Stomach (tissue), 9 donors: ENCODE data around the gene SEMA4B. TPM values are rescaled to one million over a fixed set of nuclear protein-coding genes. Genes with fewer than 3 reads are reported as not detected.

ENCODE experiments used
- DNase-seq, 2 donors: peaks; one replicate each; pipeline versions ENCODE4 v3.0.0 to v3.0.0-alpha.2; 2013 to 2019
- H3K27ac ChIP-seq, 5 donors: fragments of 200-600 bp in 4 of 5; sonication (generic) in 4 of 5; one replicate each; pipeline ENCODE4 v1.5.1; 2013 to 2019; ENCODE audit warnings: mild to moderate bottlenecking in 1 of 5, moderate library complexity in 1 of 5
- H3K27me3 ChIP-seq, 3 donors: fragments of 200-600 bp; sonication (generic); one replicate each; pipeline ENCODE4 v1.5.1; 2017 to 2019; ENCODE audit warnings: mixed run types in 1 of 3
- H3K36me3 ChIP-seq, 4 donors: fragments of 200-600 bp; sonication (generic); 1 replicate in 3 of 4; 2 replicates in 1 of 4; pipeline ENCODE4 v1.5.1; 2016 to 2019
- H3K4me1 ChIP-seq, 4 donors: fragments of 200-600 bp; sonication (generic); one replicate each; pipeline ENCODE4 v1.5.1; 2016 to 2019
- H3K4me3 ChIP-seq, 4 donors: fragments of 200-600 bp; sonication (generic) in 3 of 4; one replicate each; pipeline ENCODE4 v1.5.1; 2016 to 2019; ENCODE audit warnings: mild to moderate bottlenecking in 1 of 4
- H3K9me3 ChIP-seq, 4 donors: fragments of 200-600 bp; sonication (generic); one replicate each; pipeline ENCODE4 v1.5.1; 2016 to 2019
- EP300 ChIP-seq: sonication (generic); formaldehyde crosslinking; IDR thresholded peaks from one replicate; pipeline ENCODE4 v1.6.1; 2017; ENCODE audit warnings: antibody characterized with exemption
- POLR2A ChIP-seq, 4 donors: fragments of 450-650 bp; IDR thresholded peaks; one replicate each; pipeline ENCODE4 v1.6.1; 2016; ENCODE audit warnings: antibody characterized with exemption in 4 of 4, control low read depth in 2 of 4, mild to moderate bottlenecking in 1 of 4, moderate library complexity in 1 of 4
- POLR2AphosphoS5 ChIP-seq, 3 donors: sonication (generic); formaldehyde crosslinking; IDR thresholded peaks; one replicate each; pipeline ENCODE4 v1.6.1; 2016; ENCODE audit warnings: antibody characterized with exemption in 3 of 3
- WGBS, 5 donors: extraction: QIAGEN DNeasy Blood & Tissue Kit in 3 of 5; methylation state at CpG; one replicate each; pipeline versions ENCODE4 v1.1.5 to v1.1.7; 2013 to 2018; 5-methylcytosine and 5-hydroxymethylcytosine counted together
- intact Hi-C: fragments of 100-400 bp; cut with DNase I; formaldehyde crosslinking; loops from one replicate; pipeline ENCODE4 v1.15.1; 2023; ENCODE audit warnings: low total_unique reads
- polyA plus RNA-seq, 3 donors: library from polyadenylated mRNA; stranded (reverse); fragments of 200-250 nt; gene quantifications; one replicate each; pipeline ENCODE4 v1.2.3, GENCODE V29; 2013
- total RNA-seq, 5 donors: library from RNA; depleted of rRNA; stranded (reverse); fragments of >200 nt; gene quantifications; one replicate each; pipeline versions ENCODE4 v1.1.0 to v1.2.3, GENCODE V29; 2014 to 2016
- TF ChIP-seq, protein P1 (sequence below), 7 experiments: fragments of 450-650 bp in 4 of 7; fragments of 200-600 bp in 3 of 7; sonication (generic) in 3 of 7; IDR thresholded peaks; one replicate each; pipeline ENCODE4 v1.5.1; 2016 to 2019; ENCODE audit warnings: antibody characterized with exemption in 7 of 7, control low read depth in 2 of 7, mild to moderate bottlenecking in 1 of 7
- donor health status: healthy with polysubstance abuse.
- donor health status: Bipolar disorder and iron deficiency.
- donor health status: healthy.

The SEMA4B gene
- total and polyA plus RNA-seq, 8 donors = 11.3 to 199 (median 53.2) TPM

DNA sequence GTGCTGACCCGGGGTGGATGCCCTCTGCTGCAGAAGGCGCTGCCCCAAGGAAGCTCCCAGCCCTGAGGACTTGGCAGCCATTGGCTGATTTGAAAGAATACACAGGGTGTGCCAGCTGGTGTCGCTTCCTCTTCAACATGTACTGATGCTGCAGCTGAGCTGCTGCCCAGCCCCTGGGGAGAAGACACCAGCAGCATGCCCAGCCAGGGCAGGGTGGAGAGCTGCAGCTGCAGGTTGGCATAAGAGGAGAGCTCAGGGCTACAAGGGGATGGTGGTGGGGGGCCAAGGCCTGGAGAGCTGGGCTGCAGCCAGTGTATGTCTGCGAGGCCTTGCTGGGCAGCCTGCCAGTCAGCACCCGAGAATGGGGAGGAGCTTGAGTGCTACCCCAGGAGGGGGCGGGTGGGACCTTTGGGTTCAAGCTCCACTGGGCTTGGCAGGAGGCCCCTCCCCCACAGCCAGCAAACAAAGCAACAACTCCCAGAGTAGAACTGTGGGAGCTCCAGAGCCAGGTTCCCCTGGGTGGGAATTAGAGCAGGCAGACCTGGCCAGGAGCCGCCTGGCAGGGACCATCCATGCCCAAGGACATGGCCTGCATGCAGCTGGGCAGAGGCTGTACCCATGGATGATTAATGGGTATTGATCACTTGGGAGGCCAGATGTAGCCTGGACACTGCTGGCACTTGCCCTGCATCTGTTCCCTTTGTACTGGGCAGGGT, 9.2 kb upstream of the SEMA4B start:
- Histone ChIP-seq H3K9me3 (no peaks in the 10 kb centered on the region), H3K36me3 (peaks cover 0 to 5% (median 0%) of the 10 kb centered on the region in 4 donors), H3K27ac (peak overlapping the region; percentile 72 to 82 (median 80)), H3K27me3 (no peaks in the 10 kb centered on the region), H3K4me3 (no peak overlapping the region), H3K4me1 (peaks cover 38 to 73% (median 59%) of the 10 kb centered on the region in 4 donors)
- intact Hi-C loops = no loop called here
- 8 to 24% (median 13%) methylated on average over 6 to 7 of the region's 7 CpGs for WGBS, 5 donors
- peak; percentile 85 to 95 for DNase-seq
- TF ChIP-seq, protein P1, sequence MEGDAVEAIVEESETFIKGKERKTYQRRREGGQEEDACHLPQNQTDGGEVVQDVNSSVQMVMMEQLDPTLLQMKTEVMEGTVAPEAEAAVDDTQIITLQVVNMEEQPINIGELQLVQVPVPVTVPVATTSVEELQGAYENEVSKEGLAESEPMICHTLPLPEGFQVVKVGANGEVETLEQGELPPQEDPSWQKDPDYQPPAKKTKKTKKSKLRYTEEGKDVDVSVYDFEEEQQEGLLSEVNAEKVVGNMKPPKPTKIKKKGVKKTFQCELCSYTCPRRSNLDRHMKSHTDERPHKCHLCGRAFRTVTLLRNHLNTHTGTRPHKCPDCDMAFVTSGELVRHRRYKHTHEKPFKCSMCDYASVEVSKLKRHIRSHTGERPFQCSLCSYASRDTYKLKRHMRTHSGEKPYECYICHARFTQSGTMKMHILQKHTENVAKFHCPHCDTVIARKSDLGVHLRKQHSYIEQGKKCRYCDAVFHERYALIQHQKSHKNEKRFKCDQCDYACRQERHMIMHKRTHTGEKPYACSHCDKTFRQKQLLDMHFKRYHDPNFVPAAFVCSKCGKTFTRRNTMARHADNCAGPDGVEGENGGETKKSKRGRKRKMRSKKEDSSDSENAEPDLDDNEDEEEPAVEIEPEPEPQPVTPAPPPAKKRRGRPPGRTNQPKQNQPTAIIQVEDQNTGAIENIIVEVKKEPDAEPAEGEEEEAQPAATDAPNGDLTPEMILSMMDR (IDR thresholded peaks at IDR 0.05) = no peak
- no peak for TF ChIP-seq EP300
- TF ChIP-seq POLR2A (IDR thresholded peaks at IDR 0.05) = no peak
- TF ChIP-seq POLR2AphosphoS5 (IDR thresholded peaks at IDR 0.05) = peak in 1 of 3 donors; percentile 38

DNA sequence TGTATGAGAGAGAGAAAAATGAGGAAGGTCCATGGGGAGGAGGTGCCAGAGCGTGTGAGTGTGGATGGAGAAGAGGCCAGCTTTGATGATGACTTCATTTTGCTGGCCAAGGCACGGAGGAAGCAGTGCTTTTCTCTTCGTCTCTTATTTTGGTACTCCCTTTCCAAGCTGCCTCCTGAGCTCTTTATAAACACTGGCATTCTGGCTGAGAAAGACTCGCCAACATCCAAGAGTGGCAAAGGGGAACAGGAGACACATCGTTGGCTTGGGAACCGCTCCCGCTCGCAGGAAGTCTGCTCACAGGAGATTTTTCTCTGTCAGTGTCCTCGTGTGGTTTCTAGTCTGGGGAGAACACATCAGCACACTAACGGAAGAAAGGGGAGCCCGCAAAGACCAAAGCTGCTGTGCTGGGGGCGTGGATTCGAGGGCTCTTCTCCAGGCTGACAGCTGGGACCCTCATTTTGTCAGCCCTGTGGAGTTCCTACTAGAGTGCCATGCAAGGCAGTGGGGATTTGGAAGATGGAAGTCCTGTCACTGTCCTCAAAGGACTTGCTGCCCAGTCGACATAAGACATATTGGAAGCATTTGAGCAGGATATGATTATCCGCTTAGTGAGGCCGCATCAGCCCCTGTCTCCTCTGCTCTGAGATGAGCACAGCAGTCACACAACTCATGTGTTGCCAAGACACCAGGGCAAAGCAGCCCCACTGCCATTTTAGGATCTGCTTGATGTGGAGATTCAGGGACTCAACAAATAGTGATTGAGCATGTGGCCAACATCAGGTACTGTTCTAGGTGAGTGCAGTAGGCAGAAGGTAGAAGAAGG, 8.0 kb upstream of the SEMA4B start:
- peaks cover 0 to 5% (median 0%) of the 10 kb centered on the region in 4 donors for H3K36me3 ChIP-seq
- no peaks in the 10 kb centered on the region for H3K9me3 ChIP-seq
- WGBS, 5 donors = 62 to 70% (median 65%) methylated on average over 16 of the region's 16 CpGs
- peak in 1 of 2 donors; percentile 55 for DNase-seq
- peaks cover 34 to 64% (median 49%) of the 10 kb centered on the region in 4 donors for H3K4me1 ChIP-seq
- H3K4me3 ChIP-seq = no peak overlapping the region
- TF ChIP-seq POLR2A (IDR thresholded peaks at IDR 0.05) (no peak), POLR2AphosphoS5 (IDR thresholded peaks at IDR 0.05) (peak in 1 of 3 donors; percentile 82)
- peak overlapping the region; percentile 26 to 80 (median 79) for H3K27ac ChIP-seq
- intact Hi-C loops = no loop called here
- H3K27me3 ChIP-seq = no peaks in the 10 kb centered on the region

DNA sequence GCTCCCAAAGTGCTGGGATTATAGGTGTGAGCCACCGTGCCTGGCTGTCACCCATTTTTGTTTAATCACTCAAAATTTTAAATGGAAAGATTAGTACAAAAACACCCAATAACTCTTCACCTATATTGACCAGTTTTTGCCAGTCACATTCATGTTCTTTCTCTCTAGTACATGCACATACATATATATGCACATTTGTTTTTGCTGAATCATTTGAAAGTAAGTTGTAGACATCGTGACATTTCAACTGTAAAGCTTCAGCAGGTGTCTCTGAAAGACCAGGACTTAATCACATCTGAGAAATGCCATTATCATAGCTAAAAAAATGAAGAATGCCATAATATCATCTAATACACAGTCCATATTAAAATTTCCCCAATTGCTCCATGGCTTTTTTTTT, 6.5 kb upstream of the SEMA4B start:
- H3K27ac ChIP-seq = peak overlapping the region in 1 of 5 donors; percentile 79
- intact Hi-C loops = no loop called here
- H3K9me3 ChIP-seq = no peaks in the 10 kb centered on the region
- H3K36me3 ChIP-seq = peaks cover 0 to 5% (median 0%) of the 10 kb centered on the region in 4 donors
- H3K27me3 ChIP-seq = no peaks in the 10 kb centered on the region
- no peak overlapping the region for H3K4me3 ChIP-seq
- peaks cover 34 to 61% (median 42%) of the 10 kb centered on the region in 4 donors for H3K4me1 ChIP-seq
- 87 to 91% (median 90%) methylated on average over 2 of the region's 2 CpGs for WGBS, 5 donors
- DNase-seq = no peak
- TF ChIP-seq POLR2A (IDR thresholded peaks at IDR 0.05) = no peak
- TF ChIP-seq, protein P1 (IDR thresholded peaks at IDR 0.05) = no peak
- TF ChIP-seq EP300 = no peak
- TF ChIP-seq POLR2AphosphoS5 (IDR thresholded peaks at IDR 0.05) = no peak

DNA sequence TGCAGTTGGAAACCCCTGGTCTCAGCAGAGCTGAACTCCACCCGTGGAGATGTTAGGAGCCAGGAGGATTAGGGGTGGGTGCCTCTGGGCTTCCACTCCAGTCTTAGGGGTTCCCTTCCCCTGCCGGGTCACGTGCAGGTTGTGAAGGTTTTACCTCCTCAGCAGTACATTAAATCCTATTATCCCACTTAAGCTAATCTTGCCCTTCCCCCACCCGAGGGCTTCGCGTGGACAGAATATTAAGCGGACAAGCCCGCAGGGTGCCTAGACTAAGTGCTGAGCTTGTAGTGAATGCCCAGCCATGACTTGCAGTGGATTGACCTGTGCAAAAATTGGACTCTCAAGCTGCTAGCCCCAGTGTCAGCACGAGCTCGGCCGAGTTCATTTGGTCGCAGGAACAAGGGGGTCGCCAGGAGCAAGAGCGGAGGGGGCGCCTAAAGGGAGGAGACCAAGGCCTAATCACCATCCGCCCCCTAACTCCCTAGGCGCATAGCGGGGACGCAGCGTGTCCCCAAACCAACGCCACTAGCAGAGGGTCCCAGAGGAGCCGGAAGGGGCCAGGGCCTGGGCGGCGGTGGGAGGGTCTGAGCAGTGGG, 498 bp upstream of the SEMA4B start:
- intact Hi-C loops = no loop called here
- Histone ChIP-seq H3K4me3 (peak overlapping the region; percentile 68 to 94 (median 72)), H3K9me3 (no peaks in the 10 kb centered on the region), H3K27ac (peak overlapping the region; percentile 78 to 92 (median 85)), H3K36me3 (peaks cover 0 to 23% (median 11%) of the 10 kb centered on the region in 4 donors), H3K4me1 (peaks cover 30 to 69% (median 49%) of the 10 kb centered on the region in 4 donors), H3K27me3 (no peaks in the 10 kb centered on the region)
- DNase-seq = no peak
- WGBS, 5 donors = 7 to 17% (median 16%) methylated on average over 18 to 24 of the region's 24 CpGs
- TF ChIP-seq POLR2A (IDR thresholded peaks at IDR 0.05) = no peak
- TF ChIP-seq, protein P1 (IDR thresholded peaks at IDR 0.05) = no peak
- no peak for TF ChIP-seq EP300
- TF ChIP-seq POLR2AphosphoS5 (IDR thresholded peaks at IDR 0.05) = no peak
